Psoas muscle (tissue), 8 donors: ENCODE measurements around the gene CMSS1. TPM values are rescaled to one million over a fixed set of nuclear protein-coding genes. Genes with fewer than 3 reads are reported as not detected.

Experiments
- ATAC-seq, 4 donors: fragments of 200-7000 bp; cut with Tn5 transposase; one replicate each; pipeline ENCODE4 v1.9.1; 2020; ENCODE audit warnings: moderate library complexity in 3 of 4, mild to moderate bottlenecking in 2 of 4
- DNase-seq, 2 donors: peaks; one replicate each; pipeline ENCODE4 v3.0.0-alpha.2; 2020
- H3K27ac ChIP-seq: fragments of 200-600 bp; one replicate; pipeline ENCODE4 v1.8.0; 2022
- H3K27me3 ChIP-seq, 3 donors: fragments of 200-600 bp in 1 of 3; one replicate each; pipeline versions ENCODE4 v1.6.1 to v1.8.0; 2013 to 2022; ENCODE audit warnings: low read length in 2 of 3, mild to moderate bottlenecking in 2 of 3, moderate library complexity in 1 of 3; ENCODE audit not compliant: insufficient read depth in 3 of 3
- H3K36me3 ChIP-seq, 2 donors: fragments of 200-600 bp in 1 of 2; one replicate each; pipeline versions ENCODE4 v1.6.1 to v1.8.0; 2013 to 2022; ENCODE audit warnings: low read depth in 1 of 2, mild to moderate bottlenecking in 1 of 2, moderate library complexity in 1 of 2; ENCODE audit not compliant: insufficient read depth in 1 of 2
- H3K4me1 ChIP-seq: fragments of 200-600 bp; one replicate; pipeline ENCODE4 v1.8.0; 2022
- H3K4me3 ChIP-seq: fragments of 200-600 bp; one replicate; pipeline ENCODE4 v1.8.0; 2022; ENCODE audit warnings: mild to moderate bottlenecking
- H3K9me3 ChIP-seq: fragments of 200-600 bp; one replicate; pipeline ENCODE4 v1.8.0; 2022
- WGBS, 3 donors: extraction: QIAGEN DNeasy Blood & Tissue Kit; methylation state at CpG; one replicate each; pipeline versions ENCODE4 v1.1.6 to v1.1.7; 2013; 5-methylcytosine and 5-hydroxymethylcytosine counted together
- intact Hi-C, 2 donors: fragments of 100-400 bp; cut with DNase I; formaldehyde crosslinking; loops; one replicate each; pipeline versions ENCODE4 v1.11.0 to v1.14.2; 2022
- polyA plus RNA-seq, 3 donors: library from polyadenylated mRNA; stranded (reverse); fragments of 200-250 nt; gene quantifications; one replicate each; pipeline ENCODE4 v1.2.3, GENCODE V29; 2013
- total RNA-seq, 4 donors: library from RNA; stranded (reverse); fragmentation: NEBNext Ultra II Directional in 2 of 4; extraction: Animal tissue kit (Norgen Biotek cat#: 25700) in 2 of 4; gene quantifications; one replicate each; pipeline versions ENCODE4 v1.2.1 to v1.2.4, GENCODE V29; 2021 to 2023
- TF ChIP-seq, protein P1 (sequence below): fragments of 200-600 bp; IDR thresholded peaks from one replicate; pipeline ENCODE4 v1.8.0; 2022; ENCODE audit warnings: antibody characterized with exemption
- donor health status: healthy with polysubstance abuse.
- donor health status: DM: no; HTN: no; CAD: no; lungs with moderate emphysema.
- donor health status: Bipolar disorder and iron deficiency.
- donor health status: healthy.
- donor health status: DM: yes; HTN: yes; CAD: no.
- donor health status: DM: no; HTN: no; CAD: no.
- donor health status: DM: no; HTN: no; CAD: no.
- donor health status: DM: yes; HTN: yes; CAD: no.

CMSS1 gene
- total and polyA plus RNA-seq, 7 donors, result 18.4 to 174 (median 58.8) TPM

DNA sequence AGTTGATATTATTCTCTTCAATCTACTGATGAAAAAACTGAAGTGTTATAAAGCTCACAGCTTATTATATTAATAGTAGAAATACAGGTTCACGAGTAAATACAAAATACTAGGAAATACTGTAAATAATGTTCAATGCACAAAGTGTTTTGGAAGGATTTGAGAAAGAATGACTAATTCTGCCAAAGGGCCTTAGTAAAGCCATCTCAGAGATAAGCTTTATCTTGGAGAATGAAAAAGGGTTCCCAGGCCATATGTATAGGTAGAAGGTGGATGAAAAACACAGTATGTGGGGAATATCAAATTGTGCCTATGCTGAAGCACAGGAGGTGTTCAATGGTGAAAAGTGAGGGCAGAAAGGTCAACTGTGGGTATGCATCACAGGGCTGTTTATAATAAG lies 123.5 kb downstream of the CMSS1 start:
- Histone ChIP-seq H3K27ac (peak overlapping the region; percentile 50), H3K4me3 (no peak overlapping the region), H3K9me3 (no peaks in the 10 kb centered on the region), H3K27me3 (no peaks in the 10 kb centered on the region), H3K4me1 (peaks cover 68% of the 10 kb centered on the region), H3K36me3 (no peaks in the 10 kb centered on the region)
- intact Hi-C loops, result no loop called here
- TF ChIP-seq, protein P1, sequence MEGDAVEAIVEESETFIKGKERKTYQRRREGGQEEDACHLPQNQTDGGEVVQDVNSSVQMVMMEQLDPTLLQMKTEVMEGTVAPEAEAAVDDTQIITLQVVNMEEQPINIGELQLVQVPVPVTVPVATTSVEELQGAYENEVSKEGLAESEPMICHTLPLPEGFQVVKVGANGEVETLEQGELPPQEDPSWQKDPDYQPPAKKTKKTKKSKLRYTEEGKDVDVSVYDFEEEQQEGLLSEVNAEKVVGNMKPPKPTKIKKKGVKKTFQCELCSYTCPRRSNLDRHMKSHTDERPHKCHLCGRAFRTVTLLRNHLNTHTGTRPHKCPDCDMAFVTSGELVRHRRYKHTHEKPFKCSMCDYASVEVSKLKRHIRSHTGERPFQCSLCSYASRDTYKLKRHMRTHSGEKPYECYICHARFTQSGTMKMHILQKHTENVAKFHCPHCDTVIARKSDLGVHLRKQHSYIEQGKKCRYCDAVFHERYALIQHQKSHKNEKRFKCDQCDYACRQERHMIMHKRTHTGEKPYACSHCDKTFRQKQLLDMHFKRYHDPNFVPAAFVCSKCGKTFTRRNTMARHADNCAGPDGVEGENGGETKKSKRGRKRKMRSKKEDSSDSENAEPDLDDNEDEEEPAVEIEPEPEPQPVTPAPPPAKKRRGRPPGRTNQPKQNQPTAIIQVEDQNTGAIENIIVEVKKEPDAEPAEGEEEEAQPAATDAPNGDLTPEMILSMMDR, result no peak
- no peak for ATAC-seq
- 88 to 93% (median 89%) methylated on average over 1 of the region's 1 CpG for WGBS, 3 donors
- DNase-seq, result no peak

DNA sequence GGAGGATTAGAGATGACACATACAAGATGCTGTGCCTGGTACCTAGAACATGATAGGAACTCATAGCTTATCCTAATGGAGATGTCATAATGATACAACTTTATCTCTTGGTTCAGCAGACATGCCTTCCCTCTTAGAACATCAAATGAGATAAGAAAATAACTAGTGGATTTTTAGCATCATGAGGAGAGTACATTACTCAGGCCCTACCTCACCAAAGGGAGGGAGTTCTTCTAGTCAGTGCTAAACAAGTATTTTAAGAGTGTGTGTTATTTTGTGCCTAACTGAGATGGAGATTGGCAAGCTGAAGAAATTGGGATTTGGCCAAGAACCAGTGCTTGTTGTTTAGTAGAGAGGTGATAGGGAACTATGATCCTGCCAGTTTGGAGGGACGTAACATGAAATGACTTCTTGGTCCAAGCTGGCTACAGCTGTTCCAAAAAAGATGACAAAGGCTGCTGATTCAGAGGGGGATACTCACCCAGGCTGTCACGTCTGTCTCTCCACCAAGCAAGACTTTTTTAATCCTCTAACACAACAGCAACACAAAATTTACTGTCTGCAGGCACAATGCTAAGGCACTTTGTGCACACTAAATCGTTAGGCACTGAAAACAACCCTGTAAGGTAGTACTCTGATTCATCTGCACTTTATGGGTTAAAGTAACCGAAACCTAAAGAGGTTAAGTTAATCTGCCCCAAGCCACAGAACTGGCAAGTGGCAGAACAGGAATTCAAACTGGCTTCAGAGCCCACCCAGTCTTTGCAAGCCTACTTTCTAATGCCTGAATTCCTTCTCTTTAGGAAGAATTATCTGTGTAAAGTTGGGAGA lies 126.5 kb downstream of the CMSS1 start:
- Histone ChIP-seq H3K27ac (peak overlapping the region; percentile 58), H3K4me1 (peaks cover 68% of the 10 kb centered on the region), H3K4me3 (no peak overlapping the region), H3K27me3 (no peaks in the 10 kb centered on the region), H3K36me3 (no peaks in the 10 kb centered on the region), H3K9me3 (no peaks in the 10 kb centered on the region)
- DNase-seq (no peak), ATAC-seq (peak; percentile 34 to 65 (median 58))
- TF ChIP-seq, protein P1, result no peak
- WGBS, 3 donors, result 30 to 49% (median 38%) methylated on average over 4 of the region's 4 CpGs
- intact Hi-C loops, result no loop called here

GRCh38 chr3:99945328-99945995 lies 127.8 kb downstream of the CMSS1 start:
- H3K27me3 ChIP-seq, result no peaks in the 10 kb centered on the region
- H3K4me3 ChIP-seq, result no peak overlapping the region
- no peaks in the 10 kb centered on the region for H3K36me3 ChIP-seq
- no peaks in the 10 kb centered on the region for H3K9me3 ChIP-seq
- peak overlapping the region; percentile 58 for H3K27ac ChIP-seq
- no peak for DNase-seq
- TF ChIP-seq, protein P1, result no peak
- peaks cover 69% of the 10 kb centered on the region for H3K4me1 ChIP-seq
- intact Hi-C loops, result no loop called here
- ATAC-seq, result peak; percentile 41 to 81 (median 67)
- WGBS, 3 donors, result 33 to 34% (median 33%) methylated on average over 5 of the region's 5 CpGs

DNA sequence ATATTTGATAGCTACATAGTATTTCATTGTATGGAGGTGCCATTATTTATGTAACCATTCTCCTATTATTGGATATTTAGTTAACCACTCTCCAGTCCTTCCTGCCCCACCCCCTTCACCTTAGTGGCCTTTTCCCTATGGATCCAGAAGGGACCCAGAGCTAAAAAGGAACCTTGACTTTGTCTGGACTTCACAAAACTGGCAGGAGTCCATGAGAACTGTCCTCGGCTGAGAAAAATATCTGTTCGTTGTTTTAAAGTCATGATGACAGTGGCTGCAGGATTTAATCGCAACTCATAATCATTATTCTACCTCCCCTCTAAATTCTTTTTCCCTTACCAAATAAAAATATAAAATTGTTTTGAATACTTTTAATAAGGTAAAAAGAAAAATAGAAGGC lies 129.7 kb downstream of the CMSS1 start:
- Histone ChIP-seq H3K36me3 (no peaks in the 10 kb centered on the region), H3K4me3 (no peak overlapping the region), H3K27me3 (no peaks in the 10 kb centered on the region), H3K9me3 (no peaks in the 10 kb centered on the region), H3K27ac (peak overlapping the region; percentile 63), H3K4me1 (peaks cover 69% of the 10 kb centered on the region)
- no peak for ATAC-seq
- intact Hi-C loops, result loop anchor here in 1 of 2 donors (2.0 kb wide), 1 partner anchor 15 kb away; no protein-coding TSS in a partner anchor
- TF ChIP-seq, protein P1, result no peak
- WGBS, 3 donors, result 27 to 39% (median 37%) methylated on average over 3 of the region's 3 CpGs
- no peak for DNase-seq
